ENCODE measurements around the gene MAD2L2.

DNA sequence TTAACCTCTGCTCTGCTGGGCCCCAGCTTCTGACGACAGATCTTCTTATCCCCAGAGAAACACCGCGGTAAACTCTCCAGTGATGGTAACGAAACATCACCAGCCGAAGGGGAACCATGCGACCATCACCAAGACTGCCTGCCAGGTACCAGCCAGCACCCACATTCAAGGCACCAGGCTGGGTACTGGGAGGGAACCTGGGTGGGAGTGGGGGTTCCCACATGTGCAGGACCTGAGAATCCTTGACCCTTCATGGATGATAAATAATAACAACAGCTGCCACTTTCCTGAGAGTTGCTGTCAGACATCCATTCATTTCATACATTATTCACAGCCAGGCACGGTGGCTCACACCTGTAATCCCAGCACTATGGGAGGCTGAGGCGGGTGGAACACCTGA is 31.3 kb upstream of the MAD2L2 start:
- no peak for TF ChIP-seq POLR2AphosphoS5 (IDR thresholded peaks at IDR 0.05; ENCODE audit: low read depth, low read length)
- TF ChIP-seq, protein P1, sequence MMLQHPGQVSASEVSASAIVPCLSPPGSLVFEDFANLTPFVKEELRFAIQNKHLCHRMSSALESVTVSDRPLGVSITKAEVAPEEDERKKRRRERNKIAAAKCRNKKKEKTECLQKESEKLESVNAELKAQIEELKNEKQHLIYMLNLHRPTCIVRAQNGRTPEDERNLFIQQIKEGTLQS (IDR thresholded peaks at IDR 0.05), result no peak
- no peak for TF ChIP-seq CTCF (IDR thresholded peaks at IDR 0.05 in 2 of 3, conservative IDR thresholded peaks at IDR 0.05 in 1 of 3; ENCODE audit: borderline replicate concordance in 1 of 3, insufficient read depth in 1 of 3, low read depth in 2 of 3, low read length in 2 of 3)
- TF ChIP-seq EZH2 (IDR thresholded peaks at IDR 0.05), result no peak
- TF ChIP-seq, protein P2, sequence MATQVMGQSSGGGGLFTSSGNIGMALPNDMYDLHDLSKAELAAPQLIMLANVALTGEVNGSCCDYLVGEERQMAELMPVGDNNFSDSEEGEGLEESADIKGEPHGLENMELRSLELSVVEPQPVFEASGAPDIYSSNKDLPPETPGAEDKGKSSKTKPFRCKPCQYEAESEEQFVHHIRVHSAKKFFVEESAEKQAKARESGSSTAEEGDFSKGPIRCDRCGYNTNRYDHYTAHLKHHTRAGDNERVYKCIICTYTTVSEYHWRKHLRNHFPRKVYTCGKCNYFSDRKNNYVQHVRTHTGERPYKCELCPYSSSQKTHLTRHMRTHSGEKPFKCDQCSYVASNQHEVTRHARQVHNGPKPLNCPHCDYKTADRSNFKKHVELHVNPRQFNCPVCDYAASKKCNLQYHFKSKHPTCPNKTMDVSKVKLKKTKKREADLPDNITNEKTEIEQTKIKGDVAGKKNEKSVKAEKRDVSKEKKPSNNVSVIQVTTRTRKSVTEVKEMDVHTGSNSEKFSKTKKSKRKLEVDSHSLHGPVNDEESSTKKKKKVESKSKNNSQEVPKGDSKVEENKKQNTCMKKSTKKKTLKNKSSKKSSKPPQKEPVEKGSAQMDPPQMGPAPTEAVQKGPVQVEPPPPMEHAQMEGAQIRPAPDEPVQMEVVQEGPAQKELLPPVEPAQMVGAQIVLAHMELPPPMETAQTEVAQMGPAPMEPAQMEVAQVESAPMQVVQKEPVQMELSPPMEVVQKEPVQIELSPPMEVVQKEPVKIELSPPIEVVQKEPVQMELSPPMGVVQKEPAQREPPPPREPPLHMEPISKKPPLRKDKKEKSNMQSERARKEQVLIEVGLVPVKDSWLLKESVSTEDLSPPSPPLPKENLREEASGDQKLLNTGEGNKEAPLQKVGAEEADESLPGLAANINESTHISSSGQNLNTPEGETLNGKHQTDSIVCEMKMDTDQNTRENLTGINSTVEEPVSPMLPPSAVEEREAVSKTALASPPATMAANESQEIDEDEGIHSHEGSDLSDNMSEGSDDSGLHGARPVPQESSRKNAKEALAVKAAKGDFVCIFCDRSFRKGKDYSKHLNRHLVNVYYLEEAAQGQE (IDR thresholded peaks at IDR 0.05; ENCODE audit: low read depth), result no peak
- TF ChIP-seq POLR2A (IDR thresholded peaks at IDR 0.05; ENCODE audit: borderline replicate concordance, extremely low read depth, insufficient read depth, insufficient read length), result no peak
- TF ChIP-seq, protein P3, sequence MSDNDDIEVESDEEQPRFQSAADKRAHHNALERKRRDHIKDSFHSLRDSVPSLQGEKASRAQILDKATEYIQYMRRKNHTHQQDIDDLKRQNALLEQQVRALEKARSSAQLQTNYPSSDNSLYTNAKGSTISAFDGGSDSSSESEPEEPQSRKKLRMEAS (IDR thresholded peaks at IDR 0.05), result no peak
- no peak for TF ChIP-seq ZFX (IDR thresholded peaks at IDR 0.05)
- TF ChIP-seq ZNF274 (IDR thresholded peaks at IDR 0.05; ENCODE audit: low read depth, low read length), result no peak

Data from HCT116 (cell line).